Measurements from ENCODE around the gene TSPAN2. TPM values are rescaled to one million over a fixed set of nuclear protein-coding genes. Genes with fewer than 3 reads are reported as not detected.
A peak's percentile ranks its signal among the peaks of the same experiment; 100 is the strongest.

The TSPAN2 gene
- total and polyA plus RNA-seq, 2 donors (not counting 3 experiments of a cell fraction or from before 2014, with no cell fraction given) = 1.5 to 5.0 TPM

DNA sequence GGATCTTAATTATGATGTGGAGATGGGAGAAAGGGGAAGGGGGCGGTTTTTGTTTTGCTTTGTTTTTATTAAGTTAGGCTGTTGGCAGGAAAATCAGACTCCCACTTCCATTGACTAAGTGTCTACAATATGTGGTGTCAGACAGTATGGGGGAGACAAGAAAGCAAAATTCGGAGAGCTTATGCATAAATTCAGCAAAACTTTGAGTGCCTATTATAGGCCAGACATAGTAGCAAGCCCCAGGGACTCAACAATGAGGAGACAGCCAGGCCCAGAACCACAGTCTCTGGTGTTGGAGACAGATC lies 835 bp upstream of the TSPAN2 start:
- no TSS peak for BruUV-seq (replicated peaks)
- Histone ChIP-seq H3K4me2 (ENCODE audit: insufficient read depth, low read length) (peak overlapping the region; percentile 79), H3K36me3 (ENCODE audit: control insufficient read depth in 2 of 2, extremely low read depth in 1 of 2, insufficient read depth in 2 of 2, low read length in 2 of 2) (no peaks in the 10 kb centered on the region), H2AFZ (ENCODE audit: low read depth, low read length) (no peak overlapping the region), H3K79me2 (ENCODE audit: control insufficient read depth, insufficient read depth, low read length) (no peaks in the 10 kb centered on the region), H3K9me1 (replicated peaks; ENCODE audit: control insufficient read depth, extremely low read depth, insufficient read depth, low read length) (no peaks in the 10 kb centered on the region), H4K20me1 (replicated peaks; ENCODE audit: control insufficient read depth, extremely low read depth, insufficient read depth, low read length) (no peaks in the 10 kb centered on the region), H3K9me3 (replicated peaks; ENCODE audit: control insufficient read depth, insufficient read depth, low read length) (no peaks in the 10 kb centered on the region), H3K9ac (replicated peaks; ENCODE audit: extremely low read depth, insufficient read depth, low read length) (no peak overlapping the region), H3K27ac (ENCODE audit: insufficient read depth, low read depth, low read length) (no peak overlapping the region), H3K27me3 (ENCODE audit: control insufficient read depth in 2 of 2, insufficient read depth in 2 of 2, low read length in 2 of 2) (peaks cover 7 to 19% of the 10 kb centered on the region in 2 experiments), H3K4me1 (ENCODE audit: control insufficient read depth, extremely low read depth, insufficient read depth, low read length) (peaks cover 11% of the 10 kb centered on the region), H3K4me3 (replicated peaks in 1 of 3; ENCODE audit: insufficient read depth in 1 of 3, low read depth in 1 of 3, low read length in 3 of 3) (peak overlapping the region in 1 of 3 experiments; percentile 52)
- no peak for FAIRE-seq
- intact Hi-C loops (cut with micrococcal nuclease) = no loop called here
- no peak for DNase-seq (ENCODE audit: low read depth, low spot score)
- TF ChIP-seq FOS (IDR thresholded peaks at IDR 0.05; ENCODE audit: borderline replicate concordance, insufficient read depth, low read length) = no peak
- TF ChIP-seq POLR2A (IDR thresholded peaks at IDR 0.05; ENCODE audit: low read depth, low read length) = no peak
- no peak for TF ChIP-seq POLR2AphosphoS5 (IDR thresholded peaks at IDR 0.05; ENCODE audit: insufficient read depth, low read depth, low read length)
- TF ChIP-seq EZH2 (IDR thresholded peaks at IDR 0.05; ENCODE audit: borderline replicate concordance, low read depth, low read length, severe bottlenecking) = no peak
- no peak for TF ChIP-seq GATA2 (IDR thresholded peaks at IDR 0.05; ENCODE audit: insufficient read depth, insufficient read length, low read depth, low read length)
- no peak for TF ChIP-seq JUN (IDR thresholded peaks at IDR 0.05; ENCODE audit: borderline replicate concordance, insufficient read depth, insufficient read length, low read depth)
- TF ChIP-seq, protein P1, sequence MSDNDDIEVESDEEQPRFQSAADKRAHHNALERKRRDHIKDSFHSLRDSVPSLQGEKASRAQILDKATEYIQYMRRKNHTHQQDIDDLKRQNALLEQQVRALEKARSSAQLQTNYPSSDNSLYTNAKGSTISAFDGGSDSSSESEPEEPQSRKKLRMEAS (IDR thresholded peaks at IDR 0.05; ENCODE audit: insufficient read depth, insufficient read length) = no peak
- no peak for TF ChIP-seq MYC (IDR thresholded peaks at IDR 0.05; ENCODE audit: low read depth, low read length)
- TF ChIP-seq CTCF (IDR thresholded peaks at IDR 0.05; ENCODE audit: extremely low read depth in 1 of 2, insufficient read depth in 1 of 2, low read depth in 1 of 2, low read length in 2 of 2) = no peak
- CTCF ChIA-PET = interaction anchor here (0.6 to 1.1 kb wide), 2 partner anchors 23 to 37 kb away, joined by 4 to 5 read pairs; no protein-coding TSS in a partner anchor
- dilution Hi-C loops (cut with MboI; ENCODE audit: extremely low pct_ligation_motif_present, low sequenced_read_pairs) = no loop called here
- POLR2A ChIA-PET = no interaction called here

Measured in endothelial cell of umbilical vein (primary cell).